ENCODE data around the gene PBRM1.

The PBRM1 gene

DNA sequence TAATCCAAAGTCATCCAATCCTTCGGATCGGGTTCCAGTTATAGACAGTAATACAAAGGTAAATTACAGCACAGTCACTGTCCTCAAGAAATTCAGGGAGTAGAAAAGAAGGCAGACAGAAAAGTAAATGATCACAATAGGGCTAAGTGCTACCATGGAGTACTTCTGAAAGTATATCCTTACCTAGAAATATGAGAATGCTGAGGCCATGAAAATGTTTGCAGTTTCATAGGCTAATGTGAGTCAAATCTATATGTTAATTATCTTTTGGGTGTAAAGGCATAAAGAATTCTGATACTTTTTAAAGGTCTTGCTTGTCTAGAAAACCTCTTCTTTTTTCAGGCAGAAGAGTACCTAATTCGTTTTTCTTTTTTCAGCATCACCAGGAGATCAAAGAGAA lies 29.8 kb downstream of the PBRM1 start:
- TF ChIP-seq, protein P1, sequence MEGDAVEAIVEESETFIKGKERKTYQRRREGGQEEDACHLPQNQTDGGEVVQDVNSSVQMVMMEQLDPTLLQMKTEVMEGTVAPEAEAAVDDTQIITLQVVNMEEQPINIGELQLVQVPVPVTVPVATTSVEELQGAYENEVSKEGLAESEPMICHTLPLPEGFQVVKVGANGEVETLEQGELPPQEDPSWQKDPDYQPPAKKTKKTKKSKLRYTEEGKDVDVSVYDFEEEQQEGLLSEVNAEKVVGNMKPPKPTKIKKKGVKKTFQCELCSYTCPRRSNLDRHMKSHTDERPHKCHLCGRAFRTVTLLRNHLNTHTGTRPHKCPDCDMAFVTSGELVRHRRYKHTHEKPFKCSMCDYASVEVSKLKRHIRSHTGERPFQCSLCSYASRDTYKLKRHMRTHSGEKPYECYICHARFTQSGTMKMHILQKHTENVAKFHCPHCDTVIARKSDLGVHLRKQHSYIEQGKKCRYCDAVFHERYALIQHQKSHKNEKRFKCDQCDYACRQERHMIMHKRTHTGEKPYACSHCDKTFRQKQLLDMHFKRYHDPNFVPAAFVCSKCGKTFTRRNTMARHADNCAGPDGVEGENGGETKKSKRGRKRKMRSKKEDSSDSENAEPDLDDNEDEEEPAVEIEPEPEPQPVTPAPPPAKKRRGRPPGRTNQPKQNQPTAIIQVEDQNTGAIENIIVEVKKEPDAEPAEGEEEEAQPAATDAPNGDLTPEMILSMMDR (IDR thresholded peaks at IDR 0.05; ENCODE audit: extremely low read depth, insufficient read depth, missing control alignments): no peak
- DNase-seq (ENCODE audit: low spot score): no peak
- in situ Hi-C loops (cut with MboI; ENCODE audit: low pct_unique_long_range_greater_than_20kb, low sequenced_read_pairs, unreplicated experiment): no loop called here

DNA sequence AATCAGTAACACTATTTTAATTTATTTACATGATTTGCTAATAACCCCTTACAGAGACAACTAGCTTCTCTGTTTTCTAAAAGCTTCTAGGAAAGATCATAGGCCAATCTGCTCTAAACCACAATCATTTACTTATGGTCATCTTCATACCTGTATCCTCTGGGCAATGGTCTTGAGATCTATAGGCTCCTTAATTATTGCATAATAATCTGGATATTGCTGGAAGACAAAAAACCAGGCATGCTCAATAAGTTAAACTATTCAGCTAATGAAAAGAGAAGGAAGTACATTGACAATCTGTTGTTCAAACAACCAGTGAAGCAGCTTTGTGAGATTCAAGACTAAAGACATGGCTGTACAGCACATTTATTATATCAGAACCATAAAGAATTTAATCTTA lies 34.1 kb downstream of the PBRM1 start:
- TF ChIP-seq, protein P1 (IDR thresholded peaks at IDR 0.05; ENCODE audit: extremely low read depth, insufficient read depth, missing control alignments): no peak
- in situ Hi-C loops (cut with MboI; ENCODE audit: low pct_unique_long_range_greater_than_20kb, low sequenced_read_pairs, unreplicated experiment): no loop called here
- no peak for DNase-seq (ENCODE audit: low spot score)

DNA sequence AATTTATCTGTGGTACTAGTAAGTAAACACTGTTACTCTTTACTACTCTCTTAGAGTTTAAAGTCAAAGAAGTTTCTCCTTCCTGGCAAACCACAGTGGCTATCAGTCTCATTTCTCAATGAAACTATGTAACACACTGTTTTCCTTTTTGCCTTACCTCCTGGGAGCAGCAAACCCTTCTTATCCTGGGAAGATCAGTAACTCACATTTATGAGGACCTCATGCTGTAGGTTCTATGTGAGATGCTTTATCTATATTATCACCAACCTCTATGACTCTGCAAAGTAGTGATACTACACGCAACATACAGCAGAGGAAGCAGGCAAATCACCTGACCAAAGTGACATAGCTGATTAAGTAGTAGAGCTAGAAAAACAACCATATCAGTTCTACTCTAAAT lies 35.3 kb downstream of the PBRM1 start:
- in situ Hi-C loops (cut with MboI; ENCODE audit: low pct_unique_long_range_greater_than_20kb, low sequenced_read_pairs, unreplicated experiment): no loop called here
- TF ChIP-seq, protein P1 (IDR thresholded peaks at IDR 0.05; ENCODE audit: extremely low read depth, insufficient read depth, missing control alignments): no peak
- no peak for DNase-seq (ENCODE audit: low spot score)

DNA sequence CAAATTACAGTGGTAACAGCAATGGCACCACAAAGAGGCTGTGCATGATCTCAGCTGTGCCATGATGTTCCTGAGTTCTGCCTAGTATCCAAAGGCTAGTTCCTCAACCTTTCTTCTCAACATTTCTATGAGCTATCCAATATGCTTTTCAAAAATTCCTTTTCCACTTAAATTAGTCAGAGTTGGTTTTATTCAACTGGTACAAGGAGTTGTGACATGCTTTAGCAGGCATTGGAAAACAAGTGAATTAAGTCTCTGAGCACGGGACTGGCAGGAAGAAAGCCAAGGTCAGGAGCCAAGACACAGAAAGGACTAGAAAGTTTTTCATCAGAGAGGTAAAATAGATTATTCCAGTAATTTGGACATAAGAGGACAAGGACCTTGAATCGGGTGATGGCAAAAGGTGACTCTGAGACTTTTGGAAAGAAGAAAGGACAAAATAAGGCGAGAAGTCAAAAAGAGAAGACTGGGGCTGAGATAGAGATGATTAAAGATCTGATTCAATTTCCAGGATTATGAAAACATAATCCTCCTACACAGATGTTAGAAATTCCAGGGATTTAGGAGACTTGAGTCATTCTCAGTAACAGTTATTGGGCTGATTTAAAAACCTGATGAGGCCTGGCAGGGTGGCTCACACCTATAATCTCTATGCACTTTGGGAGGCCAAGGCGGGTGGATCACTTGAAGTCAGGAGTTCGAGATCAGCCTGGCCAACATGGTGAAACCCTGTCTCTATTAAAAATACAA lies 36.1 kb downstream of the PBRM1 start:
- TF ChIP-seq, protein P1 (IDR thresholded peaks at IDR 0.05; ENCODE audit: extremely low read depth, insufficient read depth, missing control alignments): no peak
- no peak for DNase-seq (ENCODE audit: low spot score)
- in situ Hi-C loops (cut with MboI; ENCODE audit: low pct_unique_long_range_greater_than_20kb, low sequenced_read_pairs, unreplicated experiment): no loop called here

DNA sequence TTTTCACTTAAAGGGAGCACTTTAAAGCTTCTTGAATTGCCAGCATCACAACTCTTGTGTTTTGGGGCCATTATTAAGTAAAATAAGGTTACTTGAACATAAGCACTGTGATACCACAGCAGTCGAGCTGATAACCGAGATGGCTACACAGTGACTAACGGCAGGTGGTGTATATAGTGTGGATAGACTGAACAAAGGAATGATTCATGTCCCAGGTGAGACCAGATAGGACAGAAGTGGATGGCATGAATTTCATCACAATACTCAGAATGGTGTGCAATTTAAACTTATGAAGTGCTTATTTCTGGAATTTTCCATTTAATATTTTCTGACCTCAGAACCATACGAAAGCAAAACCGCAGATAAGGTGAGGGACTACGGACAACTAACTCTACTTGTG lies 40.2 kb downstream of the PBRM1 start:
- DNase-seq (ENCODE audit: low spot score): no peak
- in situ Hi-C loops (cut with MboI; ENCODE audit: low pct_unique_long_range_greater_than_20kb, low sequenced_read_pairs, unreplicated experiment): no loop called here

DNA sequence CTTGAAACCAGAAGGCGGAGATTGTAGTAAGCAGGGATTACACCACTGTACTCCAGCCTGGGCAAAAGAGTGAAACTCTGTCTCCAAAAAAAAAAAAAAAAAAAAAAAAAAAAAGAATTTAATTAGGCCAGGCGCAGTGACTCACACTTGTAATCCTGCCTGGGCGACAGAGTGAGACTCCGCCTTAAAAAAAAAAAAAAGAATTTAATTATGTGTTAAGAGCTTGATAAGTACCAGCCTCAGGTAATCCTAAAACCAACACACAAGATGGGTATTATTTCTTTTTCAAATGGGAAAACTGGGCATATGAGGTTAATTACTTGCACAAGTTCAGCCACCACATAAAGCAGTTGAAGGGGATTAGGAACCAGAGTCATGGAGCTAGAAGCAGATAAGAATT lies 49.0 kb downstream of the PBRM1 start:
- TF ChIP-seq, protein P1 (IDR thresholded peaks at IDR 0.05; ENCODE audit: extremely low read depth, insufficient read depth, missing control alignments): no peak
- no peak for DNase-seq (ENCODE audit: low spot score)
- in situ Hi-C loops (cut with MboI; ENCODE audit: low pct_unique_long_range_greater_than_20kb, low sequenced_read_pairs, unreplicated experiment): no loop called here

More for the DNA sequence above, 40.2 kb downstream of the PBRM1 start:
- TF ChIP-seq, protein P1 (IDR thresholded peaks at IDR 0.05; ENCODE audit: extremely low read depth, insufficient read depth, missing control alignments): no peak

All from GM13977 (cell line).